HEK293 (cell line): ENCODE results near the gene GCDH.

ENCODE experiments used
- CTCF ChIA-PET: fragments of 350-600 bp; formaldehyde crosslinking; extraction: SDS; loops from one replicate; lab custom pipeline; 2021; ENCODE audit warnings: antibody characterized with exemption; lab: Yijun Ruan, JAX
- POLR2A ChIA-PET: fragments of 300-600 bp; formaldehyde crosslinking; extraction: SDS; loops from one replicate; lab custom pipeline; 2020; ENCODE audit warnings: antibody characterized with exemption, inconsistent platforms; lab: Yijun Ruan, JAX
- H3K27ac ChIP-seq: fragments of 200-500 bp; sonication (Bioruptor generic); 2 replicates; pipeline ENCODE4 v1.5.1; 2014; ENCODE audit warnings: low read depth, low read length, control low read depth, inconsistent platforms; ENCODE audit errors: extremely low read depth
- H3K36me3 ChIP-seq, 2 experiments: fragments of 200-500 bp in 1 of 2; sonication (Bioruptor generic) in 1 of 2; 1 replicate in 1 of 2; 2 replicates in 1 of 2; pipeline ENCODE4 v1.5.1; 2014 to 2017; ENCODE audit warnings: inconsistent platforms in 2 of 2, low read length in 2 of 2; ENCODE audit not compliant: control insufficient read depth in 2 of 2, insufficient read depth in 1 of 2
- H3K4me1 ChIP-seq: fragments of 200-500 bp; sonication (Bioruptor generic); 2 replicates; pipeline ENCODE4 v1.5.1; 2014; ENCODE audit warnings: mild to moderate bottlenecking, low read length, inconsistent platforms; ENCODE audit not compliant: control insufficient read depth, insufficient read depth
- H3K4me3 ChIP-seq: 2 replicates; pipeline ENCODE4 v1.5.1; 2011; ENCODE audit warnings: low read depth, mild to moderate bottlenecking, control low read depth, low read length, moderate library complexity
- H3K9me3 ChIP-seq: fragments of 200-500 bp; sonication (Bioruptor generic); 2 replicates; pipeline ENCODE4 v1.5.1; 2014; ENCODE audit warnings: low read depth, low read length, inconsistent platforms; ENCODE audit not compliant: control insufficient read depth, insufficient read depth
- ELK4 ChIP-seq: IDR thresholded peaks from 2 replicates; pipeline ENCODE4 v1.6.1; 2011; ENCODE audit warnings: mild to moderate bottlenecking, low read depth, low read length, borderline replicate concordance
- KLF17 ChIP-seq: fragments of 450-650 bp; formaldehyde crosslinking; IDR thresholded peaks from 2 replicates; pipeline ENCODE4 v1.5.1; 2016; ENCODE audit warnings: missing biosample characterization, missing genetic modification characterization
- KLF9 ChIP-seq: fragments of 450-650 bp; formaldehyde crosslinking; IDR thresholded peaks from 2 replicates; pipeline ENCODE4 v1.5.1; 2016; ENCODE audit warnings: missing biosample characterization, missing genetic modification characterization, low read depth
- PBX3 ChIP-seq: sonication (generic); formaldehyde crosslinking; IDR thresholded peaks from 2 replicates; pipeline ENCODE4 v1.8.1; 2022; ENCODE audit warnings: mild to moderate bottlenecking, moderate library complexity, missing genetic modification reagents
- PRDM1 ChIP-seq: fragments of 450-650 bp; formaldehyde crosslinking; IDR thresholded peaks from 2 replicates; pipeline ENCODE4; 2016; ENCODE audit warnings: missing biosample characterization, missing genetic modification characterization
- SCRT2 ChIP-seq: fragments of 450-650 bp; formaldehyde crosslinking; IDR thresholded peaks from 2 replicates; pipeline ENCODE4 v1.5.1; 2016; ENCODE audit warnings: missing biosample characterization, missing genetic modification characterization
- ZBTB6 ChIP-seq: fragments of 450-650 bp; formaldehyde crosslinking; IDR thresholded peaks from 2 replicates; pipeline ENCODE4 v1.5.1; 2017; ENCODE audit warnings: missing biosample characterization, missing genetic modification characterization
- ZEB2 ChIP-seq: fragments of 450-650 bp; formaldehyde crosslinking; IDR thresholded peaks from 2 replicates; pipeline ENCODE4 v1.5.1; 2016; ENCODE audit warnings: missing biosample characterization, missing genetic modification characterization
- ZFP3 ChIP-seq: fragments of 450-650 bp; formaldehyde crosslinking; IDR thresholded peaks from 2 replicates; pipeline ENCODE4 v1.5.1; 2016; ENCODE audit warnings: low read depth, missing biosample characterization, missing genetic modification characterization
- ZFP37 ChIP-seq: fragments of 450-650 bp; formaldehyde crosslinking; IDR thresholded peaks from 2 replicates; pipeline ENCODE4 v1.5.1; 2016; ENCODE audit warnings: missing biosample characterization, missing genetic modification characterization
- ZNF140 ChIP-seq: fragments of 450-650 bp; formaldehyde crosslinking; IDR thresholded peaks from 2 replicates; pipeline ENCODE4 v1.5.1; 2016; ENCODE audit warnings: missing biosample characterization, missing genetic modification characterization
- ZNF18 ChIP-seq: fragments of 450-650 bp; formaldehyde crosslinking; IDR thresholded peaks from 2 replicates; pipeline ENCODE4 v1.5.1; 2016; ENCODE audit warnings: missing biosample characterization, missing genetic modification characterization
- ZNF2 ChIP-seq: fragments of 450-650 bp; formaldehyde crosslinking; IDR thresholded peaks from 2 replicates; pipeline ENCODE4 v1.5.1; 2016; ENCODE audit warnings: missing biosample characterization, missing genetic modification characterization
- ZNF211 ChIP-seq: fragments of 450-650 bp; formaldehyde crosslinking; IDR thresholded peaks from 2 replicates; pipeline ENCODE4 v1.5.1; 2016; ENCODE audit warnings: low read depth, missing biosample characterization, missing genetic modification characterization
- ZNF221 ChIP-seq: fragments of 450-650 bp; formaldehyde crosslinking; IDR thresholded peaks from 2 replicates; pipeline ENCODE4 v1.5.1; 2017; ENCODE audit warnings: missing biosample characterization, missing genetic modification characterization, borderline replicate concordance
- ZNF223 ChIP-seq: fragments of 450-650 bp; formaldehyde crosslinking; IDR thresholded peaks from 2 replicates; pipeline ENCODE4 v1.5.1; 2016; ENCODE audit warnings: missing biosample characterization, missing genetic modification characterization
- ZNF324 ChIP-seq: fragments of 450-650 bp; formaldehyde crosslinking; IDR thresholded peaks from 2 replicates; pipeline ENCODE4 v1.5.1; 2016; ENCODE audit warnings: missing biosample characterization, missing genetic modification characterization
- ZNF350 ChIP-seq: fragments of 450-650 bp; formaldehyde crosslinking; IDR thresholded peaks from 2 replicates; pipeline ENCODE4 v1.5.0; 2017; ENCODE audit warnings: missing biosample characterization, mild to moderate bottlenecking, missing genetic modification characterization
- ZNF423 ChIP-seq: fragments of 450-650 bp; formaldehyde crosslinking; IDR thresholded peaks from 2 replicates; pipeline ENCODE4 v1.5.1; 2016; ENCODE audit warnings: missing biosample characterization, missing genetic modification characterization
- ZNF544 ChIP-seq: fragments of 450-650 bp; formaldehyde crosslinking; IDR thresholded peaks from 2 replicates; pipeline ENCODE4 v1.5.0; 2017; ENCODE audit warnings: missing biosample characterization, missing genetic modification characterization
- ZNF76 ChIP-seq: fragments of 450-650 bp; formaldehyde crosslinking; IDR thresholded peaks from 2 replicates; pipeline ENCODE4; 2016; ENCODE audit warnings: low read depth, missing biosample characterization, missing genetic modification characterization, borderline replicate concordance
- ZNF785 ChIP-seq: fragments of 450-650 bp; formaldehyde crosslinking; IDR thresholded peaks from 2 replicates; pipeline ENCODE4 v1.5.1; 2016; ENCODE audit warnings: missing biosample characterization, missing genetic modification characterization
- ZNF837 ChIP-seq: fragments of 450-650 bp; formaldehyde crosslinking; IDR thresholded peaks from 2 replicates; pipeline ENCODE4 v1.5.1; 2016; ENCODE audit warnings: missing biosample characterization, missing genetic modification characterization
- ZNF843 ChIP-seq: fragments of 450-650 bp; formaldehyde crosslinking; IDR thresholded peaks from 2 replicates; pipeline ENCODE4 v1.5.1; 2016; ENCODE audit warnings: missing biosample characterization, missing genetic modification characterization
- ZSCAN23 ChIP-seq: fragments of 450-650 bp; formaldehyde crosslinking; IDR thresholded peaks from 2 replicates; pipeline ENCODE4 v1.5.1; 2016; ENCODE audit warnings: missing biosample characterization, missing genetic modification characterization

The GCDH gene

GRCh38 chr19:12932392-12933286 lies 41.7 kb downstream of the GCDH start:
- Histone ChIP-seq H3K36me3 (peaks cover 31 to 37% of the 10 kb centered on the region in 2 experiments), H3K4me3 (peak overlapping the region; percentile 99), H3K9me3 (no peaks in the 10 kb centered on the region), H3K4me1 (peaks cover 4% of the 10 kb centered on the region), H3K27ac (peak overlapping the region; percentile 88)
- CTCF ChIA-PET: interaction anchor here (0.6 to 1.8 kb wide), 8 partner anchors 11 to 166 kb away, joined by 3 to 7 read pairs (median 3); no protein-coding TSS in a partner anchor
- POLR2A ChIA-PET: interaction anchor here (0.6 to 2.6 kb wide), 19 partner anchors 9 to 1839 kb away, joined by 3 to 18 read pairs (median 7); partner anchors contain the start of genes DAND5, DNASE2, GCDH and SYCE2
- TF ChIP-seq ZFP37 (tag by site-specific recombination) (no peak), ZNF2 (tag by site-specific recombination) (0 out of 2 replicates have a peak, but pooled peaks have one; percentile 18)

GRCh38 chr19:12933287-12934072 lies 42.5 kb downstream of the GCDH start, which contains the start of gene FARSA:
Gene FARSA (minus strand): TSS chr19:12933711. CDS start chr19:12933696, 15 bp downstream.
- H3K4me3 ChIP-seq: peak within 1 kb of the TSS; percentile 99
- peaks cover 7% of the 10 kb centered on the region for H3K4me1 ChIP-seq
- ChIA-PET CTCF (interaction anchor here (0.7 to 1.7 kb wide), 3 partner anchors 12 to 167 kb away, joined by 3 to 7 read pairs (median 5); no protein-coding TSS in a partner anchor), POLR2A (interaction anchor here (0.6 to 2.6 kb wide), 26 partner anchors 9 to 1839 kb away, joined by 3 to 18 read pairs (median 6); partner anchors contain the start of genes DNASE2, GCDH, JUNB and SYCE2)
- no peaks in the 10 kb centered on the region for H3K9me3 ChIP-seq
- peak within 1 kb of the TSS; percentile 88 for H3K27ac ChIP-seq
- peaks cover 27 to 30% of the 10 kb centered on the region in 2 experiments for H3K36me3 ChIP-seq
- TF ChIP-seq ZSCAN23 (tag by site-specific recombination): no peak
- no peak for TF ChIP-seq ZNF785 (tag by site-specific recombination)
- 0 out of 2 replicates have a peak, but pooled peaks have one; percentile 13 for TF ChIP-seq SCRT2 (tag by site-specific recombination)
- TF ChIP-seq ZNF223 (tag by site-specific recombination): no peak
- TF ChIP-seq ZFP3: no peak
- no peak for TF ChIP-seq PRDM1 (tag by site-specific recombination)
- no peak for TF ChIP-seq ZNF423
- no peak for TF ChIP-seq ZNF837
- TF ChIP-seq ZNF211 (tag by site-specific recombination): no peak
- TF ChIP-seq ZNF843: peak; percentile 30; the same call in 1 of the 2 replicates
- TF ChIP-seq ELK4: no peak
- no peak for TF ChIP-seq ZNF140 (tag by site-specific recombination)
- peak; percentile 93 for TF ChIP-seq ZNF76
- TF ChIP-seq KLF17 (tag by site-specific recombination): peak; percentile 49
- peak; percentile 85; the same call in 1 of the 2 replicates for TF ChIP-seq PBX3 (CRISPR knock-in tag)
- peak; percentile 81 for TF ChIP-seq ZEB2 (tag by site-specific recombination)
- TF ChIP-seq ZNF544: no peak
- TF ChIP-seq ZNF221 (tag by site-specific recombination): no peak
- peak; percentile 58; the same call in 1 of the 2 replicates for TF ChIP-seq KLF9 (tag by site-specific recombination)
- TF ChIP-seq ZNF18 (tag by site-specific recombination): peak; percentile 90
- no peak for TF ChIP-seq ZNF350 (tag by site-specific recombination)
- TF ChIP-seq ZBTB6 (tag by site-specific recombination): no peak; the same call in 1 of the 2 replicates
- TF ChIP-seq ZNF324 (tag by site-specific recombination): peak; percentile 70; the same call in 1 of the 2 replicates
